NCI-H2171 (cell line): ENCODE measurements around the gene ID2.

ENCODE experiments used
- DNase-seq: peaks from one replicate; lab custom pipeline; 2025; lab: John Stamatoyannopoulos, UW

ID2 gene

DNA sequence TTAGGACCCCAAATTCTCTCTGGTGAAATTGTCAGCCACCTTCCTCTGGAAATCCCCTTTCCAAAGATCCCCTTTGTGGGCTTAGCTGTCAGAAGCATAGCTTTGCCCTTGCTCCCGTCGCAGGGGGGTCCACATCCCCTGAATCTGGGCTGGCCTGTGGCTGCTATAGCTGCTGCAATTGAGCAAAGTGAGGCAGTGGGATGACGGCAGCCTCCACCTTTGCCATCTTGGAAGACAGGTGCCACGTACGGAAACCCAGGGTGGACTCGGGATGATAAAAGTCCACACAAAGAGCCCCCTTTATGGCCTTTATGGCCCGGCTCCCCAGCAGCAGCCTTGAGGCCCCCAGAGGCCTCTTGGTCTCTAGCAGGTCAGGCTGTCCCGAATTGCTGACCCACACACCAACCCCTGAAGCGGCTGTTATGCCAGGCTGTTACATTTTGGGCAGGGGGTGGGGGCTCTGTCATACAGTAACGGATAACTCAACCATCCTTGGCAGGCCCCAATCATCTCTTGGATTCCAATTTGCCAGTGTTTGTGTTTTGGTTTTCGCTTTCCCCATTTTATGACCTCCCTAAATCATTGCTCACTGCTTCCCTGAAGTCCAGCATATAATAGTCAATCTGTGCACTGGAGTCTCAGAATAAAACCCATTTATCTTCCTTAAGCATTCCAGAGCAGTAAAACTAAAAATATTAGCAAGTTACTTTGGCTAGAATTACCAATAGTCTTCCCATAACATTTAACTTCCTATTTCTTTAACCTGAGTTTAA, 33.2 kb upstream of the ID2 start:
- no peak for DNase-seq

DNA sequence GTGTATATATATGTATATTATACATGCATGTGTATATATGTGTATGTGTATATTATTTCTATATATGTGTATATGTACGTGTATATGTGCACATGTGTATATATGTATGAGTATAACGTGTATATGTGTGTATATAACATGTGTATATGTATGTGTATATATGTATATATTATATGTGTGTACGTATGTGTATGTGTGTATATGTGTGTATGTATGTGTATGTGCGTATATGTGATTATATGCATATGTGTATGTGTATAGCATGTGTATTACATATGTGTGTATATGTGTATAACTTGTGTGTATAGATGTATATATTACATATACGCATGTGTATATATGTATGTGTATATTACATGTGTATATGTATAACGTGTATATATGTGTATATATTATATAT, 32.1 kb upstream of the ID2 start:
- DNase-seq = no peak

DNA sequence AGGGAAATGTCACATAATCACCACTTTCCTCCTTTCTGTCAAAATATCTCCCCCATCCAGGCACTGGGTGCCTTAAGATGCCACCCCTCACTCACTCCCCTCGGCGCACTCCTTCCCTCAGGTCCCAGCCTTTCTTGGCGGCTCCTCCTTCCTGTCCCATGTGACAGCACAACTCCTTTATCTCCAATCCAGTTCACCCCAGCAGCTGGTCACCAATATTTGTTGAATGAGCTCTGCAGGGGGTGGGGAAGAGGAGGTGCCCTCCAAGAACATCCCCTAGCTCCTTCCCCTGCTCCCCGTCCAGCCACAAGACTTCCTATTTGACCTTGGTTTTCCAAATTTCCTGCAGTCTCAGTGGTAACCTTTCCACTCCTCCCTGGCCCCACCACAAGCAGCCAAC, 31.6 kb upstream of the ID2 start:
- DNase-seq = no peak

DNA sequence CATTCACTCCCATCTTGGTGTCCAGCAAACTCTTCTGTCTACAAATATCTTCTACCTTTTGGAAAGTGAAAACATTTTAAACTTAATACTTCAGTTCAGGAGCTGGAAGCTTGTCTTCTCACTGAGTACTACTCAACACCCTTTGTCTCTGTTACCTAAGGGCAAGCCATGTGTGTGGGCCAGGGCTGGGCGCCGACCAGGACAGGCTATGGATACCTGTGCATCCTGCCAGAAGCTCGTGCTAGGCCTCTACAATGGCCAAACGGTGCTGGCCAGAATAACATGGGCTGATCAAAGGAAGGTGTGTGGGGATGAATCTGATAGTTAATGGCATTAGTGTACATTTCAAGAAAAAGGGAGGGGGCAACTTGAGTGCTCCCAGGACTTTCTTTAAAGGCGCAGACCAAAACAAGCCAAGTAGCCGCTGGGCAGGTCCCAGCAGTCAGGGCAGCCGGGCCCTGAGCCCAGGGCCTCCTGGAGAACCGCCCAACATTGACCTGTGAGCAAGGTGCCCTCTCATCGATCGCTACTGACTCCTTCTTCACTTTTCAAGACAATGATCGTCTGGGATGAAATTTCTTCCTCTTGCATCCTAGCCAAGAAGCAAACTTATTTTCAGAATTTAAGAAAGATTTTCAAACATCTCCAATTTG, 29.0 kb upstream of the ID2 start:
- no peak for DNase-seq

DNA sequence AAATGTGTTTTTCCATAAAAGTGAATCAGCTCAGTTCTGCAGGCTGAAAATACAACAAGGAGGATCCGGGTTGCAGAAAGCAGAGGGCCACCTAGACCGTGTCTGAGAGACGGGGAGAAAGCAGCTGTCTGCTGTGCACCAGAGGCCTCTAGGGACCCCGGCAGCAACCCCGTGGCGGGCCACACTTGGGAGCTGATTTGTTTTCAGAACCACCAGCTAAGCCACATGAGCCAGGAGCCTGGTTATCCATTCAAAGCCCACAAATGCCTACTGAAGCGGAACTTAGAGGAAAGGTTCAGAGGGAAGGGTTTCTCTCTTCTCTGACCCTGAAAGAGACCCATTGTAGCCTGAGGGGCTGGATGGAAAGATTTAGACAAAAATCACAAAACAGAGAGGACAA, 28.4 kb upstream of the ID2 start:
- peak; percentile 53 for DNase-seq

DNA sequence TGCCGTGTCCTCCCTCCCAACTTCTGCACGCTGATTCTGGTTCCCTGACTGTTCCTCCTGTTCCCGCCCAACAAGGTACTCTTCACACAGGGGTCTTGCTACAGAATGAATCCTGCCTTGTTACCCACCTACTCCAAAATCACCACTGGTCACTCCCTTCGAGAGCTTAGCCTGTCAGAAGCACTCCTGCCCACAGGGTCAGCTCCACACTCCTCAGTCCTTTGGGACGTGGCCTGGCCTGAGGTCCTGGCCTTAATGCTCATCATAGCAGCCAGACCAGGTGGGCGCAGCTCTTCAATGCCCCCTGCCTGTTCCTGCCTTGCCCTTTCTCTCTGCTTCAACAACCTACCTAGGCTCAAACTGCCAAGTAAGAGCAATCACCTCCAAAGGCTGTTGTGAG, 27.8 kb upstream of the ID2 start:
- no peak for DNase-seq

DNA sequence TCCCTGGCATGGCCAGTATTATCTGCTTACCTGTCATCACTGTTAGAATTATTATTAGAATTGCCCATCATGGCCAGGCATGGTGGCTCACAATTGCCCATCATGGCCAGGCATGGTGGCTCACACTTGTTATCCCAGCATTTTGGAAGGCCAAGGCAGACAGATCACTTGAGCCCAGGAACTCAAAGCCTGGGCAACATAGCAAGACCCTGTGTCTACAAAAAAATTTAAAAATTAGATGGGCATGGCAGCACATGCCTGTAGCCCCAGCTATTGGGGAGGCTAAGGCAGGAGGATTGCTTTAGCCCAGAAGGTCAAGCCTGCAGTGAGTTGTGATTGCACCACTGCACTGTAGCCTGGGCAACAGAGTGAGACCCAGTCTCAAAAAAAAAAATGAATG, 27.4 kb upstream of the ID2 start:
- no peak for DNase-seq

DNA sequence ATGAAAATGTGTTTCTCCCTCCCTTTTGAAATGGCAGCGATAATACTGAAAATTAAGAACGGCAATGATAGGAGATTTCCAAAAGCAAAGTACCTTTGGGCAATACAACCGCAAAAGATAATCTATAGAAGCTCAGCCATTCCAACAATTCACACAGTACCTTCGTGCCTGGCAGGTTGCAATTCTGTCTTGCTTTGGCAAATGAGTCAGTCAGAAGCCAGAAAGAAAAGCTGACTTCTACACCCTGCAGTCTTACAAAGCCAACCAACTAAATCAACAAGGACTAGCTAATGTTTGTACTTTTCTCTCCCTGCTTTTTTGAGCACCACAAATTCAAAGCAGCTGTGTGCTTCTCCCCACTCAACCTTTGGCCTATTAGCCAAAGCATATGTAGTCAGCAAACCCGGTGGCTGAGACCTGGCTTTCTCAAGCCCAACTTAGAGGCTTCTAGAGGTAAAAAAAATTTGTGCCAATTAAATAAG, 25.7 kb upstream of the ID2 start:
- DNase-seq = no peak

DNA sequence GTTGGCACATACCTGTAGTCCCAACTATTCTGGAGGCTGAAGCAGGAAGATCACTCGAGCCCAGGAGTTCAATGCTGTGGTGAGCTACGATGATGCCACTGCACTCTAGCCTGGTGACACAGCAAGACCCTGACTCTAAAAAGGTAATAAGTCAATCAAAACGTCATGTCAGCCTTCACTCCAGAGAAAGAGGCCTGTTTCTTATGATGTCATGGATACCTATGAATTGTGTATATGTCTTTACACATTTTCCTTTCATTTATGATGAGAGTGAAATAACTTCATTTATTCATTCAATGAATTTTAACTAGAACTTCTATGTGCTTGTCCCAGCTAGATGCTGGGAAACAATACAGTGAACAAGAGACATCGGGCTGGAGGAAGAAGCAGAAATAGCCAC, 25.0 kb upstream of the ID2 start:
- no peak for DNase-seq

DNA sequence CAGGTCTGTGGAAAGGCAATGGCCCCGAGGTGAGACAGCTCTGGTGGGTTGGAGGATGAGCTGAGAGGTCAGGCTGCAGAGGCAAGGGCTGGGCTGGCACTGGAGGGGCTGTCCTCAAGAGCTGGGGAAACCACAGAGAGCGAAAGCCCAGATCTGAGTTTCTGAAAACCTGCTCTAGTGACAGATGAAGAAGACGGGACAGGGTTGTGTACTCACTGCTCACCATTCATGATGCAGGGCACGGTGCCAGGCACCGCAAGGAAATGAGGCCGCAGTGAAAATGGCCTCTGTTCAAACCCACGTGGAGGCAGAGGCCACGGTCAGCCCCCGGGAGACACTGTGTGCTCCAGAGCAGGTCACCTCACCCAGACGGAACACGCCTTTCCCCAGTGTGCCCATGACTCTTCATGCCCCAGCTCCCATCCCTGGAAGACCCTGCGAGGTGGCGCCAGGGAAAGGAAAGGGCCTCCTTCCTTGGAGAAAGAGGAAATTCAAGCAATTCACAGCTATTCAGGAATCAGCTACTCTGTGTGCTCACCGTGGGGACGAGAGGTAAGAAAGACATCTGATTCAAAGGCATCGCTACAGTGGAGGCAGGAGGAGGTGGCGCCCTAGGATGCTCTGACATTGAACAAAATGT, 24.3 kb upstream of the ID2 start:
- DNase-seq = no peak

DNA sequence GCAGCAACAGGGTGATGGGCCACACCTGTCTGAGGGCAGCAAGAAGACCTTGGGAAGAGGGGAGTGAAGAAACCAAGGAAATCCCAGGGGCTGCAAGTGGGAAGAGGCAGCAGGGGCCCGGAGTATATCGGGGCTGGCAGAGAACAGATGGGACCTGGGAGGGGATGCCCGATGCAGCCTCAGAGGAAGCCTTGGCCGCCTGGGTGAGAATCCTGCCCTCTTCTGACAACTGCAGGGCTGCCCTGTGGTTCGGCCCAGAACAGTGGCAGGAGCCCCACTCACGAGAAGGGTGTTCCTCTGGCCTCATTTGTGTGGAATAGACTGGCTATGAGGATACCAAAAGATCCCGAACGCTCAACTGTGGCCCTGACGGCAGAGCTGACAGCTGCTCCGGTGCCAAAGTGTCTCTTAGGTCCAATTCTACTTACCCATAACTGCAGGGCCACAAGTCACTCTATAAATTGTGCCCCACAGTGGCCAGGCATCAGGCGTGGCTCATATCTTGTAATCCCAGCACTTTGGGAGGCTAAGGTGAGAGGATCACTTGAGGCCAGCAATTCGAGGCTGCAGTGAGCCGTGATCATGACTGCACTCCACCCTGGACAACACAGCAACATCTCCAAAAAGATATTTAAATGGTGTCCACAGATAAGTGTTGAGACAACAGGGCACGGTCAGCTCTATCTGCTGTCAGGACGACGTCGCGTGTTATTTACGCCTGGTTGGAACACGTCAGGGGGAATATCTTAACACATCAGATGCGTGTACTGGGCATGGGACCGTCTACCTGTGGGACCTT, 23.6 kb upstream of the ID2 start:
- DNase-seq = no peak

DNA sequence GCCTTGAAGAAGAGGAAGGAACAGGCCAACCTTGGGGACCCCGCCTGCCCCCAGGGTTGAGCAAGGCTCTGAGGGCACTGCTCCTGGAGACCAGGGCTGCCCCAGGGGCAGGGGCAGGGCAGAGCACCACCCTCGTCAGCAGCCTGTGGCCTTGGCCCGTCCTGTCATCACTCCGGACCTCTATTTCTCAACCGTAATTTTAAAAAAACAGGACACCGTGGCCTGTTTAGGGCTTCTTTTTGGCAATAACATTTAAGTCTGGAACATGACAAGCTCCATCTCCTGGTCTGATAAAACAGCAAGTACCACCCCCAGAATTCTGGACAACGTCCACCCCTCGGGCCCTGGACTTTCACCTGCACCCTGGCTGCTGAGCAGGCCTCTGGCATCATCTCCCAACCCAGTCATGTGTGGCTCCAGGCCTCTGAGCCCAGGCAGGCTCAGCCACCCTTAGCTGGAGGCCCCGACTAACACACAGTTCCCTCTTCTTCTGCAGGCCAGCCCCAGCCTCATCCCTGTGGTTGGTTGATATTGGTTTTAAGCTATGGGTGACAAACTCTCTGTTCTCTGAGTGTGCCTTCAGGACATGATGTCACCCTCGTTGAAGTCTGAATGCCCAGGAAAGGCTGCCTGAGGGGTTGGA, 22.6 kb upstream of the ID2 start:
- DNase-seq = no peak

DNA sequence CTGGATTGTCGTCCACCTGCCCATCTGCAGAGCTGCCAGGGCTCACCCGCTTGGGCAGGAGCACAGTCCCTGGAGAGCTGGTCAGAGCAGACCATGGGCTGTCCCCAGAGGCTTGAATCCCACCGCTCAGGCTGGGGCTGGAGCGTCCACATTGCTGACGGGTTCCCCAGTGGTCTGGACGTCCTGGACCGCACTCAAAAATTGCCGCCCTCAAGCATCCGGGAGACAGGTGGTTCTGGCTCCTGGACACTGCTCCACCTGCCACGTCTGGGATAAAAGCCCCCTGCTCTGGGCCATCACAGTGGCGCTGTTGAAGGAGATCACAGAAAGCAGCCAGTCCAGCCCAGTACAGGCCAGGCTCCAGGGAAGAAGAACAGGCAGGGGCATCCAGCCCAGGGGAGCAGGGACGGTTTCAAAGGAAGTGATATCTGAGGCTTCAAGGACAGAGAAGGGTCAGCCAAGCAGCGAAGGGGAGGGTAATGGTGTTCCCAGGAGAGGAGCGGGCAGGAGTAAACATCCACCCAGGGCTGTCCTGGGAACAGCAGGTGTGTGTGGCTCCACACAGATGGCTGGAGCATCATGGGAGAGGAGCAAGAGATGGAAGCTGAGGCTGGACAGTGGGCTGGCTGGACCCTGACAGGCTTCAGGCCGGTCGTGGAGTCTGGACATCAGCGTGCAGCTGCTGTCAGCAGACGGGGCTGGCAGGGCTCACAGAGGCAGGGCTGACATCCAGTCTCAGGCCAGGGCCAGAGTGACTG, 21.9 kb upstream of the ID2 start:
- DNase-seq = no peak

DNA sequence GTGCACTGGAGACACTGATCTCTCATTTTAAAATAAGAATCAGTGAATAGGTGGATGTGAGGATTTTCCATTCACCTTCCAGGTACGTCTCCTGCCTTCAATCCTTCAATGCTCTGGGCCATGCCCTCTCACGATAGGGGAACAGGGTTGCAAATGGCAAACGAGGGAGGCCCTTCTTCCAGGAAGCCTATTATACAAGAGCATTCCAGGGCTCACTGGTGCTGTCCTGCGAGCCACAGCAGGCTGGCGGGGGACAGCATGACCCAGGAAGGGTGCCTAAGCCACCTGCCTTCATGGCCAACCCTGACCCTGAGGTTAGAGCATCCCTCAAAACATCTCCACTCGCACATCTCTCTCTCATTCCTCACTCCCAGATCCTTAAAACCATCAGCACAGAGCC, 20.6 kb upstream of the ID2 start:
- no peak for DNase-seq

DNA sequence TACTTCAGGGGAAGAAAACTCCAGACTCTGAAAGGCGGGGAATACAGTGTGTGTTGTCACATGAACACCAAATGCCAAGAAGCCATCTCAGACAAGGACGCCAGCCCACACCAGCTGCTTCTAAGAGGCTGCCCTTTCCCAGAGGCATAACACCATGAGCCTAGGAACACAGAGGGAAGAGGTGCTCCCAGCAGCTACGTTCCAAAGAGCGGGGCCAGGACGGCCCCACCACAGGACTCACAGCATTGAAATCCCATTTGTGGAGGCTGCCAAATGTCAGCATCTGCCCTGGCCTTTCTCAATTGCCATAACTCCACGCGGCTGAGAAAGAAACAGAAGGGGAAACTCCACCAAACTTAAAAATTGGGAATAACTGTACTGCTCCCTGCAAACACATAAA, 20.1 kb upstream of the ID2 start:
- no peak for DNase-seq

DNA sequence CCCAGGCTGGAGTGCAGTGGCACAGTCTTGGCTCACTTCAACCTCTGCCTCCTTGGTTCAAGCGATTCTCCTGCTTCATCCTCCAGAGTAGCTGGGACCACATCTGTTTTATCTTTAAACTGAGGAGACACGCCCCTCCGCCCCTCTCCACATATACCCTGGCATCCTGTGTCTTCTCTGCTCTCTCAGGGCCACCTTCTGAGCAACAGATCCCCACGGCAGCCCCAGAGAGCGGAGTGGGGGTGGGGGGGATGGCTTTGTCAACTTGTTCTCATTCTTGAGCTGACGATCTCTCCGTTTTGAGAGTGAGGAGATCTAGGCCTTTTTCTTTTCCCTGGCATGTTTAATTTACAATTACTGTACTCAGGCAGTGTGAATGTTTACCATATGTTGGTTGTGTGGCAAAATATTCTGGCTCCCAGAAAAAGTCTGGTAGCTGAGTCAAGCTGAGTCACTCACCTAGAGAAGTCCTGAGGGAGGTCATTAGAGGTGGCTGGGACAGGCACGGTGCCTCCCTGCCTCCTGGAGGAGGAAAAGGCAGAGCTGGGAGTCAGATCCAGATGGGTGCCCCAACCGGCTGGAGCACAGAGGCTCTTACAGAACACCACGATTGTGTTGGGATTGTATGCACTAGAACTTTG, 19.5 kb upstream of the ID2 start:
- DNase-seq = peak; percentile 51

DNA sequence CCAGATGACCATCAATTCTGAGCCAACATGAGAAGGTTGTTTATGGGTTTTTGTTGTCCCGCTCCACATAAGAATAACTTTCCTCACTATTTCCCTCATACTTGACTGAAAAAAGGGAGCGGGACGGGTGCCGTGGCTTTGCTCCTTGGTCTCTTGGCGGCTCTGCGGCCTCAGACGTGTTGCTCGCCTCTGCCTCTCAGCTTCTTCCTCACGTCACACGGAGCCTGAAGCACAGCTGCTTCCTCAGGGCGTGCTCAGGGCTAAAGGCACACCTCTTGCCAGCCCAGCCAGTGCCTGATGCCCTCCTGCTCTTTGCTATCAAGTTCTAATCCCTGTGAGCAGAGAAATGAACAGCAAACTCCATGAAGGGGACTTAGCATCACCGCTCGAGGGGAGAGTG, 17.9 kb upstream of the ID2 start:
- no peak for DNase-seq

DNA sequence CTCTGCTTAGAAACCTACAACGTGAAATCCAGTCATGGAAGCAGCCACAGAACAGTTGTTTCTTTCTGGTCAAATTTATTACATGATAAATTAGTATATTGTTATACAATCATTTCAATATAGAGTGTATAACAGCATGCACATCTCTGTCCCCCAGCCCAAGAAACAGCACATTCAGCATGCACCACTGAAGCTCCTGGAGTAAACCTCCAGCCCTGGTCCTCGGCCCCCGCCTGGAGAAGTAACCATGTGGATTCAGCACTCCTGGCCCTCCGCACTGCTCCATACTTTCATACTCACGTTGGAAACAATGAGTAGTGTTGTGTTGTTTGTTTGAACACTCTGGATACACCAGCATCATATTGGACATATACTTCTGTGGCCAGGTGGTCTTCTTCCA, 15.3 kb upstream of the ID2 start:
- DNase-seq = no peak

DNA sequence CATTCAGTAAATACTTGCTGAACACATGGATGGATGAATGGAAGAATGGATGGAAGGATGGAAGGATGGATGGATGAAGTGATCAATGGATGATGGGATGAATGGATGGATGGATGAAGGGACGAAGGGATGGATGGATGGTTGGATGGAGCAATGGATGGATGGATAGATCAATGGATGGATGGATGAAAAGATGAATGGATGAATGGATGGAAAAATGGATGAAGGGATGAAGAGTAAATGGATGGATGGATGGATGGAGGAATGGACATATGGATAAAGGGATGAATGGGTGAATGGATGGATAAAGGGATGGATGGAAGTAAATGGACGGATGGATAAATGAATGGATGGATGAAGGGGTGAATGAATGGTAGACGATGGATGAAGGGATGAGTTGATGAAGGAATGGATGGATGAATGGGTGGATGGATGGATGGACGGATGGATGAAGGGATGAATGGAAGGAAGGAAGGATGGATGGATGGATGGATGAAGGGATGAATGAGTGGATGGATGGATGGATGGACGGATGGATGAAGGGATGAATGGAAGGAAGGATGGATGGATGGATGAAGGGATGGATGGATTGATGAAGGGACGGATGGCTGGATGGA, 13.9 kb upstream of the ID2 start:
- DNase-seq = no peak

DNA sequence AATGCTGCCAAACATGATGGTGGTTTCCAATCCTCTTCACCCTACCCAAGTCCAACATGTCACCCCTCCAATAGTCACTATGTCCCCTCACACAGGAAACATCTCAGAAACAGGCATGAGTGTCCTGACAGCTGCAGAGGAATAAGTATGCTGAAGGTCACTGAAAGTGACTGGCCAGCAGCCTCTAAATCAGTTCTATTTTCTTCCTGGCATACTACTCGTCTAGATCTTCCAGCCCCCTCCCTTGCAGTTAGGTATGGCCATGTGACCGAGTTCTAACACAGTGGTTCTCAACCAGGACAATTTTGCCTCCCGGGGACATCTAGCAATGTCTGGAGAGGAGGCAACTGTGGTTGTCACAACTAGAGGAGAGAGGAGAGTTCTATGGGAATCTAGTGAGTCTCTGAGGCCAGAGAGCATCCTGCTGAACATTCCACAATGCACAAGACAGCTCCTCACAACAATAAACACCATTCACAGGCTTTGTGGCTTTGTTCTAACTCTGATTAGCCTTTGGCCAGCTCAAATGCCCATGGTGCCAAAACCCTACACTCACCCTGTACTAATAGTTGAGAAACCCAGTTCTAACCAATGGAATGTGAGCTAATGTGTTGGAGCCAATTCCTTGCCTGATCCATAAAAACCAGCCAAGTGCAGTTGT, 12.6 kb upstream of the ID2 start:
- DNase-seq = no peak
